ENCODE measurements around the gene JAK3.

JAK3 gene

DNA sequence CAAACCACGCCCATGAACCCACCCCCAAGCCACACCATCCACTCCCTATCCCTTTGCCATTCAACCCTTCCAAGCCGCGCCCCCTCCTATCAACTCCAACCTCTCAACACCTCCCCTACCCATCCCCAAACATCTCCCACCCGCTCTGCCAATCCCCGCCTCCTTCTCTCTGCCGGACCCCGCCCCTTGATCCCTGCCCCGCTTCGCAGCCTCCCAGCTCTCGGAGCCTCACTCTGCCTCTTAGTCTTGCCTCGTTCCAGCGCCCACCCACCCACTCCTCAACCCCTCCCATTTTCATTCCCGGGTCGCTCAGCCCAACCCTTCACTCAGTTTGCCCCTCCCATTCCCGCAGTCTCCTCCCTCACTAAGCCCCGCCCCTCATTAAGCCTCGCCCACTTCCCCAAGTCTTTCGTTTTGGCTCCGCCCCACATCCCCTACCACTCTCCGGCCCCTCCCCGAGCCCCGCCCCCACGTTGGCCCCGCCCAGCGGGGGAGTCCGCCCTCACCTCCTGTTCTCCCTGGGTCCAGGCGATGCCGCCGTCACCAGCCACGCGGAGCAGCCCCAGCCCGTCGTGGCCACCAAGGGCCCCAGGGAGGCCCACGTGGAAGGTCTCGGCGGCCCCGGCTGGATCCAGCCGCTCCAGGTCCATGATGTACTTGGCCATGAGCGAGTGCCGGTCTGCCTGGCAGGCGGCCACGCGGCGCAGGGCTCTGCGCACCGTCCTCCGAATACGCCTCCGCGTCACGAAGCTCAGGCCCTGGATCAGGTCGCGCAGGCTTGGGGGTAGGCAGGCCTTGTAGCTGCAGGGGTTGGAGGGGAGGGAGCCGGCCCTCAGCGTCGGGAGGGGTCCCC lies 5.7 kb downstream of the JAK3 start:
- peak in 1 of 2 donors; percentile 66 for DNase-seq (ENCODE audit: low read depth in 1 of 2, low spot score in 1 of 2)

DNA sequence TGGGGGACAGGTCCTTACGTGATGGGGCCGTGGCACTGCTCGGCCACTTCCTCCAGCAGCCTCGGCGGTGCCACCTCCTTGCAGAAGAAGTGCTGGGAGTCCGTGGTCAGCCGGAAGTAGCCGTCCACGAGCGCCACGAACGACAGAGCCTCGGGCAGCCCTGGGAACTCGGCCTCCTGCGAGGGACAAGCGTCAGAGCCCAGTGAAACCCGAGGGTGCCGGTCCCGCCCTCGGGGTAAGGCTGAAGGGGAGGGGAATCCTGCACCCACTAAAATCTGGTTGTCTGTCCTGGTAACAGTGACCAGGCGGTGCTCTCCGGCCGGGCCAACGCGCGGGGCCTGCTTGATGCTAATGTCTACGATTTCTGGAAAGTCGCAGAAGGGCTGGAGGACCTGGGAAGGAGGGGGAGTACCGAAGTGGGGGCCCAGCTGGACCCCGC lies 6.4 kb downstream of the JAK3 start:
- DNase-seq (ENCODE audit: low read depth in 1 of 2, low spot score in 1 of 2): no peak

- no peak for DNase-seq (ENCODE audit: low read depth in 1 of 2, low spot score in 1 of 2)
Observed at GRCh38 chr19:17840019-17840418, 7.8 kb downstream of the JAK3 start.

GRCh38 chr19:17837972-17838371 lies 9.8 kb downstream of the JAK3 start:
- no peak for DNase-seq (ENCODE audit: low read depth in 1 of 2, low spot score in 1 of 2)

- DNase-seq (ENCODE audit: low read depth in 1 of 2, low spot score in 1 of 2): no peak
Observed at GRCh38 chr19:17836530-17836929, 11.3 kb downstream of the JAK3 start.

DNA sequence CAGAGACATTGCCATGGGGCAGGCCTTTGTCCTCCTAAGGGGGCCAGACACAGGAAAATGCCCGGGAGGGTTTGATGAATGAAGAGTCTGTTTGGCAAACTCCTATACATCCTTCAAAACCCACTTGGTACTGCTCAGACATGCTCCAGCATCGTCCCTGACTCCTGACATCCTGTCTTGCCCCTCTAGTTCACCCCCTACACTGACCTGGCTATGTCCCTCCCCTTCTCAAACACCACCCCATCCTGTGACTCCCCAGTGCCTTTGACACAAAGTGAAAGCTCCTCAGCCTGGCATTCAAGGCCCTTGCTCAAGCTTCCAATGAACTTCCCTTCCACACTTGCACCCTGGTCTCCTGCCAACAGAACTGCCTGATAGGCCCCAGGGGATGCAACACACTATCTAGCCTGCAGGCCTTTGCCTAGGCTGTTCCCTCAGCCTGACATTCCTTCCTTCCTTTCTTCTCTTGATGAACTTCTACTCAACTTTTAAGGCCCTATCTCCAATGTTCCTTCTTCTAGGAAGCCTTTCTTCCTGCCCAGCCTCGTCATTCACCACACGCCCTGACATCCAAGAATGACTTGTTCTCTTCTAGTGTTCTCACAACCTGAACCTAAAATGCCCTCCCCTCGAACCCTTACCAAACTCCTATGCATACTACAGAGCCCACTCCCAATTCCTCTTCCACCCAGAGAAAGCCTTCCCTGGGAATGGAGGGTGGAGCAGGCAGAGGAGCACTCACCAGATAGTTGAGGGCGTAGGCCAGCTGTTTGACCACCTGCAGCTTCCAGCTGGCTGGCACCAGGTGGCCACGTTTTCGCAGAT lies 12.4 kb downstream of the JAK3 start:
- DNase-seq (ENCODE audit: low read depth in 1 of 2, low spot score in 1 of 2): no peak

GRCh38 chr19:17834350-17835181 lies 13.2 kb downstream of the JAK3 start:
- DNase-seq (ENCODE audit: low read depth in 1 of 2, low spot score in 1 of 2): no peak

DNA sequence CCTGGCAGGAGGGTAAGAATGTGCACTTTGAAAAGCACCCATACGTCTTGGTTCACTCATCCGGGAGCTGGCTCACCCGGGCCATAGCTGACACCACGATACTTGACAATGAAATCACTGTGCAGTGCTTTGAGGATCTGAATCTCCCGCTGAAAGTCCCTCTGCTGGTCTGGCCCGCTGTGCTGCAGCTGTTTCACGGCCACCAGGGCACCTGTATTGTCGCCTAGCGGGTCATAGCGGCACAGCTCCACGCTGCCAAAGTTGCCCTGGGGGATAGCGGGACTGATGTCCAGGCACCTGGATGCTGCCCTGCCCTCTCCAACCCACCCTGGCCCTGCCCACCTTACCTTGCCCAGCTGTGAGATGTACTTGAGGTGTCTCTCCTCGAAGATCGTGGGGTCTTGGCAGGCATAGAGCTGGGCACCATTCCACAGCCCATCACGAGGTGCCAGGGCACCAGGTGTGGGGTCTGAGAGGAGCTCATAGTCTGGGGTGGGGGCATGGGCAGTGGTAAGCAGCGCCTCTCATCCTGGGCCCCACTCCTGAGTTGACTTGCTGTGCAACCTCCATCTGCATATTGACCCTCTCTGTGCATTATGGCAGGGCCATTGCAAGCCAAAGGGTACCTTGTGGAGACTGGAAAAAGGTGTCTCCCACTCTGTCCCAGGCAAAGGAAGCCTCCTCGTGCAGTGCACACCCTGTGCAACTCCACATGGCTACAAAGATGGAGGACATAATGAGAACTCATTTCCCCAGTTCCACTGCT lies 15.2 kb downstream of the JAK3 start:
- DNase-seq (ENCODE audit: low read depth in 1 of 2, low spot score in 1 of 2): no peak

- DNase-seq (ENCODE audit: low read depth in 1 of 2, low spot score in 1 of 2): no peak
Observed at GRCh38 chr19:17831419-17831888, 16.3 kb downstream of the JAK3 start.

DNA sequence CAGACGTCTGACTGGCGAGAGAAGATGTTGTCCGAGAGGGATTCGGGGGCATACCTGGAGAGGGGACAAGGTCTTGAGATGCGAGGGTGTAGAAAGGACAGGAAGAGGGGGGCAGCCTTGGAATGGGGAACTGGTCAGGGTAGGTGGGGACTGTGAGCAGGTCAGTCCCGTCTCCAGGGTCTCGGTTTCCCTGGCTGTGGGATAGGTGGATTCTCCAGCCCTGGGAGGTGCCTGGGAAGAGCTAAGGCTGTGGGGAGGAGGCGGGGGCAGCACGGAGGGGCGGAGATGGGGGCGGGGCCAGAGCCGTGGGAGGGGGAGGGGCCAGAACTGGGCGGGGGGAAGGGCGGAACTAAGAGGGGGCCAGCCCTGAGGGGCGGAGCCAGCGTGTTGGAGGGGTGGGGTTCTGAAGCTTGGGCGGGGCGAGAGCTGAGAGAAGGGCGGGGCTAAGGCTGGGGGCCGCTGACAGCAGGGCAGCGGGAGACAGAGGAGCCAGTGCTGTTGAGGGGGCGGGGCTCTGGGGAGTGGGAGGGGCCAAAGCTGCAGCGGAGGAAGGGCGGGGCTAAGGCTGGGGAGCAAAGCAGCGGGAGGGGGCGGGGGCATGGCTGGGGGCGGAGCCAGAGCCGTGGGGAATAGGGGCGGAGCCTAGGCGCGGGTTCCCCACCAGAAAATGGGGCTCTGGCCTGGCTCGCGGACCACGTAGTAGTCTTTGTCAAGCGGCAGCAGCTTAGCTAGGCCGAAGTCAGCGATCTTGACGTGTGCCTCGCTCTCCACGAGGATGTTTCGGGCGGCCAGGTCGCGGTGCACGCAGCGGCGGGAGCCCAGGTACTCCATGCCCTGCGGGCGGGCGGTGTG lies 17.0 kb downstream of the JAK3 start:
- peak in 1 of 2 donors; percentile 47 for DNase-seq (ENCODE audit: low read depth in 1 of 2, low spot score in 1 of 2)

DNA sequence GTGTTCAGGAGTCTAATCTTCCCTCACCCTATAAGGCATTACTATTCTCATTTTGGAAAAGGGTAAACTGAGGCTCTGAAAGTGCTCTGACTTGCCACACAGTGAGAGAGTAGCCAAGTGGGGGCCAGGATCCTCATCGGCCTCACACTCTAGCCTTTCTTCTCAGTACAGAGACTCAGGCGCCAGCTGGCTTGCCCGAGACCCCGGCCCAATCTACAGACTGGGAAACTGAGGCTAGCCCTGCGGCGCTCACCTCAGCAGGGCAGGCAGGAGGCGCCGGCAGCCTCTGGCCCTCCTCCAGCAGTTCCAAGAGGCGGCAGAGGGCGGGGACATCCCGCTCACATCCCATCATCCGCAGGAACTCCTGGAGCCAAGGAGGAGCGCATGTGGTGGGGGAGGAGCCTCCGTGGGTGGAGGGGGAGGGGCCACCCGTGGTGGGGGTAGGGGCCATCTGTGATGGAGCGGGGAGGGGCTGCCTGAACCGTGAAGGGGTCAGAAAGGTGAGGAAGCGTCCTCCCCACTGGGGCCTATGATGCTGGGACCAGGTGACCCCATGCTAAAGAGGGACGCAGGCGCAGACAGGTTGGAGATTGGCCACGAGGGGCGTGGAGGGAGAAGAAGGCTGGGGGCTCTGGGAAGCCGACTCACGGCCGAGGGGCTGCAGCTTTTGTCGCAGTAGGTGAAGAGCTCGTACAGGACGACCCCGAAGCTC lies 17.8 kb downstream of the JAK3 start:
- no peak for DNase-seq (ENCODE audit: low read depth in 1 of 2, low spot score in 1 of 2)

GRCh38 chr19:17826508-17827056 lies 21.2 kb downstream of the JAK3 start:
- no peak for DNase-seq (ENCODE audit: low read depth in 1 of 2, low spot score in 1 of 2)

- DNase-seq (ENCODE audit: low read depth in 1 of 2, low spot score in 1 of 2): no peak
Observed at GRCh38 chr19:17824339-17824738, 23.4 kb downstream of the JAK3 start.

GRCh38 chr19:17821190-17821589 lies 26.6 kb downstream of the JAK3 start, which contains the start of gene INSL3:
Gene INSL3, minus strand, starts transcription at chr19:17821519. Its CDS starts 13 bp downstream, at chr19:17821506.
- DNase-seq (ENCODE audit: low read depth in 1 of 2, low spot score in 1 of 2): no peak

DNA sequence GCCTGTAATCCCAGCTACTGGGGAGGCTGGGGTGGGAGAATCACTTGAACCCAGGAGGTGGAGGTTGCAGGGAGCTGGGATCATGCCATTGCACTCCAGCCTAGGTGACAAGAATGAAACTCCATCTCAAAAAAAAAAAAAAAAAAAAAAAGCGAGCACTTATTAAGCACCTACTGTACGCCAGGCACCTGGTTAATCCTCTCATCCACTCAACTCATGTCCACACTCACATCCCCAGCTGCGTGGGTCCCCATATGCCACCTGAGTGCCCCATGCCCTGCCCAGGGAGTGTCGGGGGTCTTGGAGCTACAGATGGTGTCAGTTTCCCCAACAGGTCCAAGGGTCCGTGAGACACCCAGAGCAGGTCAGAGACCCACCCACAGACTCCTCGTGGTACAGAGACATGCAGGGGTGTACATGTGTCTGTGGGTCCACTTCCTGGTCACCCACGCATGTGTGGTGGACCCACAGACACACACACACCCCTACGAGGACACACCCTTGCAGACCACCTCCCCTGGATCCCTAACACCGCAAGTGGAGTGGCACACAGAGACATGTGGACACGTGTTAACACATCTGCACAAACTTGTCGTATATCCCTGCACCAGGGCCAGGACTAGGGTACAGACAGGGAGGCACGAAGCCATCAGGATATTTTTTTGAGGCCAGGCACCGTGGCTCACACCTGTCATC lies 30.0 kb downstream of the JAK3 start:
- DNase-seq (ENCODE audit: low read depth in 1 of 2, low spot score in 1 of 2): no peak

DNA sequence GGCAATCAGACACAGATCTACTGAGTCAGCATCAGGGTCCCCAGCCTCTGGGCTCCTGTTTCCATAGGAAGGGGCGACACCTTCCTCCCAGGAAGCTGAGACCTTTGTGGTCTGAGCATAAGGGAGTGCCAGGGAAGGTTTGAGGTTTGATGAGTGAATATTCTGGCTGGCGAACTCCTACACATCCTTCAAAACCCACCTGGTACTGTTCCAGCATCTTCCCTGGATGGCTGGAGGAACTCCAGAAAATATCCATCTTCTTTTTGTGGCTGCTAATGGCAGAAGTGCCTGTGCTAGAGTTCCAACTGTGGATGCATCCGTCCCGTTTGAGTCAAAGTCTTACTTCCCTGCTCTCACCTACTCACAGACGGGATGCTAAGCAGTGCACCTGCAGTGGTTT lies 35.7 kb downstream of the JAK3 start:
- no peak for DNase-seq (ENCODE audit: low read depth in 1 of 2, low spot score in 1 of 2)

DNA sequence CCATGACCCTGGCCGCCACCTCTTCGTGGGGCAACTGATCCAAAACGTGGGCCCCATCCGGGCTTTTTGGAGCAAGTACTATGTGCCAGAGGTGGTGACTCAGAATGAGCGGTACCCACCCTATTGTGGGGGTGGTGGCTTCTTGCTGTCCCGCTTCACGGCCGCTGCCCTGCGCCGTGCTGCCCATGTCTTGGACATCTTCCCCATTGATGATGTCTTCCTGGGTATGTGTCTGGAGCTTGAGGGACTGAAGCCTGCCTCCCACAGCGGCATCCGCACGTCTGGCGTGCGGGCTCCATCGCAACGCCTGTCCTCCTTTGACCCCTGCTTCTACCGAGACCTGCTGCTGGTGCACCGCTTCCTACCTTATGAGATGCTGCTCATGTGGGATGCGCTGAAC lies 36.1 kb downstream of the JAK3 start:
- DNase-seq (ENCODE audit: low read depth in 1 of 2, low spot score in 1 of 2): no peak

- no peak for DNase-seq (ENCODE audit: low read depth in 1 of 2, low spot score in 1 of 2)
Observed at GRCh38 chr19:17811103-17811502, 36.7 kb downstream of the JAK3 start.
